NCI-H1092 (cell line): ENCODE results near the gene KMT2C.
"Not testable (repeated sequence)": the region's sequence is repeated elsewhere in the genome, so short reads cannot be mapped to it uniquely, and the experiment has no call there.

Experiments
- DNase-seq: peaks from one replicate; lab custom pipeline; 2025; lab: John Stamatoyannopoulos, UW

Gene KMT2C

DNA sequence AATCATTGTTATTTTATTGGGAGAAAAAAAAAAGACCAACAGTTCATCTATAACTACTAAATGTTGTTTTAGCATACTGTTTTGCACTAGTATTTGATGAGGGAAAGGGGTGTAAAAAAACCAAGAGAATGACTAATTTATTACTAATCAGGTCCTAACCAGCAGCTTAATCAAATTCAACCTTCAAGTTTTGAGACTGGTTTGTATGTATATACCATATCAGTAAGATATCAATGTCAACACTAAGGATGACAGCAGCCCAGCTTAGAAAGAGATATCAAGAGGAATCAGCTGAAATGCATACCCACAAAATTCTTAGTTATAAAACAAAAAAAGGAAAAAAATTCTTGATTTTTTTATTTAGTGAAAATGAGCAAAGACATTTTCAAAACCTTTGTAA, 122.6 kb downstream of the KMT2C start:
- DNase-seq, result no peak

DNA sequence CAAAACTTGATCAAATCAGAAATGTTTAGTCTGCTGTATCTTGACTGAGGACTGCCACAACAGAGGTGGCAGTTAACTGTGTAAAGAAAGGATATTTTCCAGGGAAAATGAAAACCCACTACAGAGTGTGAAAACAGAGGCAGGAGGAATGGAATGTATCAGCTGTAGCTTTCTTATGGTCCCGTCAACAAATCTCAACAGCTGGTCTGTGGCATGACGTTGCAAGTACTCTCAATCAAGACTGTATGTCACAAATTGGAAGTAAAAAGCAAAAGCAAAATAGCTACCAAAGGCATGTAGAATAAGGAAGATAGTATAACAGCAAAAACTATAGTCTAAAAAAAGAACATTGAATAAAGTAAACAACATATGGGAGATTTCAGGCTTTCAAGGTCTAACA, 123.5 kb downstream of the KMT2C start:
- no peak for DNase-seq

DNA sequence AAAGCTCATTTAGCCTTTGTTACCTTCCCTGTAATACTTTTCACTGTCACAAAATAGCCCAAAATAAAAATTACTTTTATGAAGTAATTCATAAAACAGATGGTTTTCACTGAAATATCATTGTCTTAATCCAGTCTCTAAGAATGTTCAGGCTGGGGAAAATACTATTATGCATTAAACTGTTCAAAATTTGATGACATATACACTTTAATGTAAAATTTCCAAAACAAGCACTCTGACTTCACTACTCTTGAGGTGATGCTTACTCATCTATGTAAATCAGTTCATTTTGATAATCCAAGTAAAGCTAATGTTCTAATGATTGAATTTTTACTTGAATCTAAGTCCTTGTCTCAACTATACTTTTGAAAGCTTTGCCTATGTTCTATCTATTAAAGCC, 127.9 kb downstream of the KMT2C start:
- no peak for DNase-seq

DNA sequence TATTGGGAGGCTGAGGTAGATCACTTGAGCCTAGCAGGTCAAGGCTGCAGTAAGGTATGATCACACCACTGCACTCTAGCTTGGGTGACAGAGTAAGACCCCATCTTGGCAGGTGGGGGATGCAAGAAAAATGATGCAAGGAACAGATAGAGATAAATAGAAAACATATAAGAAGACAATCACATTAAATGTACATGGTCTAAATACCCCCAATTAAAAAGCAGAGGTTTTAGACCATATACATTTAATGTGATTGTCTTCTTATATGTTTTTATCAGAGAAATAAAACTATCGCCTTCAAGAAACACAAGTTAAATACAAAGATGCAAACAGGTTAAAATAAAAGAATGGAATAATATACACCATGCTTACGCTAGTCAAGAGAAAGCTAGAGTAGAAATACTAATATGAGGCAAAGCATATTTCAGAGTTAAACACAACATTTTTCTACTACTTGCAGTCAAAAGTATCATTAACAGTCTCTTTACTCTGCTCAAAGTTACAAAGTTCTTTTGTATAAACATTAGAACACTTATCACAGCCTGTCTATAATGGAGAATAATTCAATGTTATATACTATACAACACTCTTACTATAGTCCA, 136.2 kb downstream of the KMT2C start:
- not testable (repeated sequence) for DNase-seq

DNA sequence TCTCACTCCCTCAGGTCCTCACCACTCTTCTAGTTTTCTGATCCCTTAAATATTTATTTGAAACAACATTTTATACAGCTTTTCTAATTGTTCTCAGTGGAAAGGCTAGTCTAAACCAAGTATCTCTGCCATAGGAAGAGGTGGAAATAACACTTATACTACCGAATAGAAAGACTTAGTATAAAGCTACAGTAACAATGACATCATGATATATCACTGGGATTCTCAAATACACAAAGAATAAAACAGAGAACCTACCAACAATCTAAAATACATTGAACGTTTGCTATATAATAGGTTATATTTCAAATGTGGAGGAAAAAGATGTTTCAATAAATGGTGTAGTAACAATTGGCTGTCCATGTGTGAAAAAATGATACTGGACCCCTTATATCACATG, 142.9 kb downstream of the KMT2C start:
- no peak for DNase-seq

DNA sequence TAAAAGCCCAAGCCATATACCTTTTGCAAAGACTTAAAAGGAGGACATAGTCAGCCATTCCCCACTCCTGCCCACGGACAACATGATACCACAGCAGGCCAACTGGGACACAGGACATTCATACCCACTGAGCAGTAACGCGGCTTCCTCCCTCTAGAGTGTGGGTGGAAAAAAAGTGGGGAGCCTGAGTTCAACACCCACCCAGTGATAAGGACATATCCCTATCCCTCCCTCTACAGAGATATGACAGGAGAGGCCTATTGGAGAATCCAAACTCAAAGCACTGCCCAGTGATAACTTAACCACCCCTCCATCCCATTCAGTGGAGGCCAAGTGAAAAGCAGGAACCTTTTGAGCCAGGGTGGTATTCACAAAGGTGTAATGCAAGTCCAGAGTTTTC, 148.8 kb downstream of the KMT2C start:
- not testable (repeated sequence) for DNase-seq

DNA sequence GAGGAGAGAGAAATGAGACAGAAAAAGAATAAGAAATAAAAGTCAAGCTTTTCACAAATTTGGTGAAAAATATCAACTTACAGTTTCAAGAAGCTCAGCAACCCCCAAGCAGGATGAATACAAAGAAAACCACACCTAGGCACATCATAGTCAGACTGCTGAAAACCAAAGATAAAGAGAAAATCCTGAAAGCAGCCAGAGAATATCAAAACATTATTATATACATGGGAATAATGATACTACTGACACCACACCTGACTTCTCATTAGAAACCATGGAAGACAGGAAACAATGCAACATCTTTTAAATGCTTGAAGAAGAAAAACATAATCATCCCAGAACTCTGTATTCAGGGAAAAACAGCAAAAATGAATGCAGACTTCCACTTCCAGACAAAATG, 149.6 kb downstream of the KMT2C start:
- DNase-seq, result not testable (repeated sequence)

DNA sequence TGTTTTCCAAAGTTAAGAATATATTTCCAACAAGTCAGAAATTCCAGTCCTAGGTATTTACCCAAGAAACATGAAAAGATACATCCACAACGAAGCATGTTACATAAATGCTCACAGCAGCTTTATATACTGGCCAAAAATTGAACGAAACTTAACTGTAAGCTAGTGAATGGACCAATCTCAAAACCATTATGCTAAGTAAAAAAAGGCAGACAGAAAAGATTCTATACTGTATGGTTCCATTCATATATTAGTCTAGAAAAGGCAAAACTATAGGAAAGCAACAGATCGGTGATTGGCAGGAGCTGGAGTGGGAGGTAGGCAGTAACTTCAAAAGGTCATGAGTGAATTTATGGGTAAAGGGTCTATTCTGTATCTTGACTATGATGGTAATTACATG, 150.8 kb downstream of the KMT2C start:
- not testable (repeated sequence) for DNase-seq

DNA sequence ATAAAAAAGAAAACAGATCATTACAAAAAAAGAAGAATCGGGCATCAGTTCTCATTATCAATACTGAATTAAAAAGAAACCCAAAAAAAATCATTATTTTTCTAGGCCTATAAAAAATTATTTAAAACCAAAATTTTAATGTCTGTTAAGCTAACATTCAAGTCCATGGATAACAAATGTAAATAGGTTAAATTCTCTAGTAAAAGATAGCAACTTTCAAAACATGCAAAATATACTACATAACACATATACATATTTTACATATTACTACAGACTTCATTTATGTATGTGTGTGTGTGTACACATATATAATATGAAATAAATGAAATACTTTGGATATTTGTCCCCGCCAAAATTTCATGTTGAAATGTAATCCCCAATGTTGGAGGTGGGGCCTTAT, 158.1 kb downstream of the KMT2C start:
- not testable (repeated sequence) for DNase-seq

DNA sequence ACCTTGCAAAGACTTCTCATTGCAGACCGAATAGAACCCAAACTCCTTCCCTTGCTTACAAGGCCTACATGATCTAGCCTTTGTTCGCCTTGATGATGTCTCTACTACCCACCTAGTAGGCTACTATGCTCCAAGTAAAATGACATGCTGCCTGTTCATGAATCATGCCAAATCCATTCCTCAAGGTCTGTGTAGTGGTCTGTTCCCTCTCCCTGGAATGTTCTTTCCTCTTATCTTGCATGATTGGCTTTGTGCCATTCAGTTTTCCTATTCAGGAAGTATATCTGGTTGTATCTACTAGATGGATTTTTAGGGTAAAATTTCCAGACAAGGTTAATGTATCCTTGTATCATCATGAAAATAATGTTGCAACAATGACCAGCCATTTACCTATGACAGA, 165.4 kb downstream of the KMT2C start:
- DNase-seq, result not testable (repeated sequence)

DNA sequence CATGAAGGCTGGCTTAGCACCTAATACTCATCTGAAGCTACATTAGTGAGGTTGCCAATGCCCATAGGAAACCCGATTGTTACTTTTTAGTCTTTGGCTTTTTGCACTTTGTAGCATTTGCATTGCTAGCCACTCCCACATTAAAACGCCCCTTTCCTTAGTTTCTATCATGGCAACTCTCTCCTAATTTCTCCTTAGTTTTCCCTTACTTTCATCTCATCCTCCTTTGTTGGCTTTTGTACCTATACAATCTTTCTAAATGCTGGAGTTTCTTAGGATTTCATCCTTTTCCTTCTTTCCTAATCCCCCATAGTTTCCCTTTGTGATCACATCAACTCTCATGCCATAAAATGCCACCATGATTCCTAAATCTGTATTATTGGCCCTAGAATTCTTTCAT, 168.9 kb downstream of the KMT2C start:
- DNase-seq, result not testable (repeated sequence)

DNA sequence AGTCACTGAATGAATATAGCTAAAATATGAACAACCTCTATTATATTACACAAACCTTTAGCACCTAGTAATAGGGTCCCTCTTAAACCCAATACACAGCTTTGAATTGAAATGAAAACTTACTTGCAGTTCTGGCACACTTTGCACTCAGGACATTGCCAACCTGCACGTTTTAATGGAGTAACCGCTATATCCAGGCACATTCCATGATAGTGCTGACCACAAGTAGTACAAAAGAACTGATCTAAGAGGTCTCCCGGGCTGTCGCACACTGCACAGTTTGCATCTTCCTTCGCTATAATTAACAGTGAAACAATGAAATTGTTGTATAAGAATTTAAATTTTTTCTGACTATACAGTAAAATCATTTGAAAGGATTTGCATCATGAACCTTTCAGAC, 170.9 kb downstream of the KMT2C start:
- not testable (repeated sequence) for DNase-seq

DNA sequence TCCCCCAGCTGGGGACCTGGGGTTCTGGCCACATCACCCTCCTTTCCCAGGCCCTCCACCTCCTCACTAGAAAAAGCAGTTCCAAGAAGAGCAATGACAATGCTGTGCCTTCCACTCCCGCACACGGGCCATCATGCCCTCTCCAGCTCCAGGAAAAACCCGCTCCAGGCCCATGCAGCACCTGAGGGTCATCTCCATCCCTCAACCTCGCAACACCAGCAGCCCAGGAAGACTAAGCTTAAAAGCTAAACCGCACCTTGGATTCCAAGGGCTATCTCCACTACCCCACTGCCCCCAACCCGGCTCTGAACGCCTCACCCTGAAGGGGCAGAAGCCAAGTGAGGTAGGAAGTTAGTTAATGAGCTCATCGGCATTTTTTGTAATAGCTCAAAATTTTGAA, 173.7 kb downstream of the KMT2C start:
- DNase-seq, result not testable (repeated sequence)

DNA sequence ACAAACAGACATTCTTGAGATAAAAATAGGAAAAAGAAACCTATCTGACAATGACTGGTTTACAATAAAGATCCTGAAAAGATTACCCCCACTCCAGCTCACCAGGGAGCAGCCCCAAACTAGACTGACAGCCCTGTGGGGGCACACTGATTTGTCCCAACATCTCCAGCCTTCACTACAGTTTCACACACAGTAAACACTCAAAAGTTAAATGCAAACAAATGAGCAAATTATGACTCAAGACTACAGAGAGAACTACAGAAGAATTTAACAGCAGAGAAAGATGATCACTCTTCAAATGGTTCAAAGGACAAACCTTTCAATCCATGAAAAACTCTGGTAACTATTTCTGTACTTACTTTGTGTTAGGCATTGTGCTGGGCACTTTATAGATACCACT, 176.2 kb downstream of the KMT2C start:
- DNase-seq, result not testable (repeated sequence)

DNA sequence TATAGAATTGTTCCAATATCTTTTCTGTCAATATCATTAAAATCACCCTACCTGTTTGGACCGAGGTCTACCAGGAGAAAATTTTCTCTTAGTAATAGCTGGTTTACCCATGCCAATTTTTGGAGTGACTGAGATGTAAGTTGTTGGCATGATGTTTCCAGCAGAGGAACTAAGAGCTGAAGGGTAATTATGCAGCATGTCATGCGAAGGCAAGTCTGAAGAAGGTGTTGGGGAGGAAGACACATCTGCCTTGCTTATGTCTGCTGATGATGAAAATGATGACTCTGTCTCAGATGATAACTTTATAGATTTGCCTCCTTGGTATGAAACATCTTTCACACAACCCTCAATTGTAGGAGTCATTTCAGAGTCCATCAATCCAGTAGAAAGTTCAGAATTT, 188.0 kb downstream of the KMT2C start:
- DNase-seq, result not testable (repeated sequence)

DNA sequence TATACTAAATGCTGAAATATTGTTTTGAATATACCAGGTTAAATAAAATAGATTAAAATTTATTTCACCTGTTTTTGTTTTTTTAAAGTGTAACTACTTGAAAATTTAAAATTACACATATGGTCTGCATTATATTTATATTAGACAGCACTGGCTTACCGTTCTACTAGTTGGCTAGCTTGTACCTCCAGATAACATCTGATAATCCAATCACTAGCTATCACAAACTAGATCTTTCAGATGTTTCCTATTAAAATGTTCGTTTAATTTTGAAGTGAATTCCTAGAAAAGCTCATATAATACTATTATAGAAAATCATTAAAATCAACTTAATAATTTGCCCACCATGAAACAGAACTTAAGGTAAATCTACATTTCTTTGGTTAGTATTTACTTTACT, 190.4 kb downstream of the KMT2C start:
- not testable (repeated sequence) for DNase-seq

DNA sequence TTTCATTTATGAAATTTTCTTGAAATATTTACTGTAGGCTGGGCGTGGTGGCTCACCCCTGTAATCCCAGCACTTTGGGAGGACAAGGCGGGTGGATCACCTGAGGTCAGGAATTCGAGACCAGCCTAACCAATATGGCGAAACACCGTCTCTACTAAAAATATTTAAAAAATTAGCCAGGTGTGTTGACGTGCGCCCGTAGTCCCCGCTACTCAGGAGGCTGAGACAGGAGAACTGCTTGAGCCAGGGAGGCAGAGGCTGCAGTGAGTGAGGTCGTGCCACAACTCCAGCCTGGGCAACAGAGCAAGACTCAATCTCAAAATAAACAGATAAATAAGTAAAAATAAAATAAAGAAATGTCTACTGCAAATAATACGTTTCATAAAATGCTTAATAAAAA, 192.3 kb downstream of the KMT2C start:
- DNase-seq, result not testable (repeated sequence)

DNA sequence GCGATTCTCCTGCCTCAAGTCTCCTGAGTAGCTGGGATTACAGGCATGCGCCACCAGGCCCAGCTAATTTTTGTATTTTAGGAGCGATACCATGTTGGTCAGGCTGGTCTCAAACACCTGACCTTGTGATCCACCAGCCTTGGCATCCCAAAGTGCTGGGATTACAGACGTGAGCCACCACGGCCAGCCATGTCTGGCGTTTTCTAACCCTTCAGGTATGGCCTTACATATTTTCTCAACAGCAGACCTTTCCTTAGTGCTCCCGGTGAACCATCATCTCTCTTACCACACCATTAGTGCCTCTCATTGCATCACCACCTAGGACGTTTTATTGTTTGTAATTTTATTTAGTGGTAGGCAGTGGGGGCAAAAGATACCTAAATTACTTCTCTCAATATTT, 194.5 kb downstream of the KMT2C start:
- not testable (repeated sequence) for DNase-seq

DNA sequence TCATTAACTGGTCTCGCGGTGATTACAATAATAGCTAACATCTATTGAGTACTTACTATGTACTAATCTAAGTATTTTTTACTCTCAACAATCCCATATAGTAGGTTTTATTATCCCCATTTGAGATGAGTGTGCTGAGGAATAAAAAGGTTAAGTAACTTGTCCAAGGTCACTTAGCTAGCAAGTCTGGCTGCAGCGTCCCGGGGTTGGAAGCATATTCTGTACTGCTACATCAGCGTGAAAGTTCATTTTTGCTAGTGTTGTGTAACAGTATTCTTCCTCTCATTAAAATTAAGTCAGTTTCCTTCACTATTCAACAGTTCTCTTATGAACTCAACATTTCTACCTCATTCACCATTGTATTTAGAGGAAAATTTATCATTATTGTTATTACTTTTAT, 199.5 kb downstream of the KMT2C start:
- DNase-seq, result not testable (repeated sequence)

DNA sequence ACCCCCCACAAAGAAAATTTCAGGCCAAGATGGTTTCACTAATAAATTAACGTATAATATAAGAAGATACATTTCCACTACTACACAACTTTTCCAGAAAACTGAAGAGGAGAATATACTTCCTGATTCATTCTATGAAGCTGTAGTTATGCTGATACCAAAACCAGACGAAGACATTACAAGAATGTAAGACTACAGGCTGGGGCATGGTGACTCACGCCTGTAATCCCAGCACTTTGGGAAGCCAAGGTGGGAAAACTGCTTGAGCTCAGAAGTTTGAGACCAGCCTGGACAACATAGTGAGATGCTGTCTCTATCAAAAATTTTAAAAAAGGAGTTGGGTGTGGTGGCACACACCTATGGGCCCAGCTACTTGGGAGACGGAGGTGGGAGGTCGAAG, 201.4 kb downstream of the KMT2C start:
- not testable (repeated sequence) for DNase-seq

DNA sequence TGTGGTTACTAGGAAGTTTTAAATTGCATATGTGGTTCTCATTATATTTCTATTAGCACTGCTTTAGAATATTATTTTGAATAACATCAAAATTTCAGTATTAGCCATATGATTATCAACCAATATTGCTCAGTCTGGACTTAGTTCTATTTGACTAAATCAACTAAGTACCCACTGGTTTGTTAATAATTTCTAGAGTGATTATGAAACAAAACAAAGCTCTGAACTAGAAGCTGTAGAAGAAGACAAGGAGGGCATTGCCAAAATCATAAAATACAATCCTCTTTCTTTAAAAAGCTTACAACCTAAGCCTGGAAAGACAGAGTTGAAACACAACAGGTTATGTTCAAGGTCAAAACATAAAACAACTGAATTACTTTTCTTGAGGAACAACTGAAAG, 204.7 kb downstream of the KMT2C start:
- no peak for DNase-seq

DNA sequence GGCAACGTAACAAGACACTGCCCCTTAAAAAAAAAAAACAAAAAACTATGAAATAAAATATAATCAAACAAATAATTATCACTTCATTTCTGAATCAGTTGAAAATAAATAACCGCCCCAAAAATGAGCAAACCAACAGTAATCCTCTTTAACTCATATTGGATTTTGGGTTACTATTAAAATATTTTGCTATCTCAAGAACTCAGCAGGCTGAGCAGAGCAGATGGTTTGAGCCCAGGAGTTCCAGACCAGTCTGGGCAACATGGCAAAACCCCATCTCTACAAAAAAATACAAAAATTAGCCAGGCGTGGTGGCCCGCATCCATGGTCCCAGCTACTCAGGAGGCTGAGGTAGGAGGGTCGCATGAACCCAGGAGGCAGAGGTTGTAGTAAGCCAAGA, 216.2 kb downstream of the KMT2C start:
- DNase-seq, result not testable (repeated sequence)

DNA sequence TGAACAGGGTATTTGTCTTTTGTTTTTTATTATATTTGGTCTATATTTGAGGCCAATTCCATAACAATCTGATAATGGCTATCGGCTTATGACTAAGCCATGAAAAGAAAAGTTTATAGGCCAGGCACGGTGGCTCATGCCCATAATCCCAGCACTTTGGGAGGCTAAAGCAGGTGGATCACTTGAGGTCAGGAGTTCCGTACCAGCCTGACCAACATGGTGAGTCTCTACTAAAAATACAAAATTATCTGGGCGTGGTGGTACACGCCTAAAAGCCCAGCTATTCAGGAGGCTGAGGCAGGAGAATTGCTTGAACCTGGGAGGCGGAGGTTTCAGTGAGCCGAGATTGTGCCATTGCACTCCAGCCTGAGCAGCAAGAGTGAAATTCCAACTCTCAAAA, 227.0 kb downstream of the KMT2C start:
- DNase-seq, result not testable (repeated sequence)

DNA sequence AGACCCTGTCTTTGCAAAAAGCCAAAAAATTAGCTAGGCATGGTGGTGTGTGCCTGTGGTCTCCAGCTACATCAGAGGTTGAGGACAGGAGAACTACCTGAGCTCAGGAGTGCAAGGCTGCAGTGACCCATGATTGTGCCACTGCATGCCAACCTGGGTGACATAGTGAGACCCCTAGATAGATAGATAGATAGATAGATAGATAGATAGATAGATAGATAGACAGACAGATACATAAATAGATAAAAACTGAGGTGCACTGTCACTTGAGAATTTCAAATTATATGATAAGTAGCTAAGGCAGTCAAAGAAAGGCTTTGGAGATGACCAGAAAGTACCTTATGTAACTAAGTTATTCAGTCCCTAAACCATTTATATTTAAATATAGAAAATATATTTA, 231.4 kb downstream of the KMT2C start:
- not testable (repeated sequence) for DNase-seq

DNA sequence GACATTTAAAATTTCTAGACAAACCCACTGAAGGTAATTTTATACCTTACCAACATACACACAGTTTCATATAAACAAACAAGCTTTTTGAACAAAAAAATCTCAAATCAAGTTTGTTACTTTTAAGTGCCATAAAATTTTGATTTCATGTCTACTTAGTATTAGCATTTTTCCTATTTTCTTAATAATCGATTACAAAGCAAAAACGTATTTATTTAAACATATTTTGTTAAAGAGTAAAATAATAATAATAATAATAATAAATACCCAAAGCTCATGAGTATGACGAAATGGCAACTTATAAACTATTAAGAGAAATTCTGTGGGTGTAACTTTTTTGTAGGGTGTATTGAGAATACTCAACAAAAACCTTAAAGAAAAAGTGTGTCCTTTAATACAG, 232.7 kb downstream of the KMT2C start:
- no peak for DNase-seq
